GM12864 (cell line): ENCODE measurements around the gene AMOTL1.
"Not testable (repeated sequence)": the region's sequence is repeated elsewhere in the genome, so short reads cannot be mapped to it uniquely, and the experiment has no call there.

Experiments
- DNase-seq: peaks from one replicate; pipeline ENCODE4 v3.0.0-alpha.2; 2011; ENCODE audit warnings: low read depth
- H3K4me3 ChIP-seq: 2 replicates; pipeline ENCODE4 v1.5.1; 2011; ENCODE audit warnings: mild to moderate bottlenecking, low read depth, low read length, control low read depth
- CTCF ChIP-seq: IDR thresholded peaks from 2 replicates; pipeline ENCODE4 v1.5.1; 2011; ENCODE audit warnings: low read depth, mild to moderate bottlenecking, moderate library complexity, low read length, control low read depth, inconsistent platforms; ENCODE audit errors: missing control alignments

Gene AMOTL1

GRCh38 chr11:94803491-94803890 is 35.3 kb downstream of the AMOTL1 start:
- H3K4me3 ChIP-seq, result no peak overlapping the region
- TF ChIP-seq CTCF, result no peak
- no peak for DNase-seq

GRCh38 chr11:94804874-94805273 is 36.7 kb downstream of the AMOTL1 start:
- no peak overlapping the region for H3K4me3 ChIP-seq
- no peak for DNase-seq
- no peak for TF ChIP-seq CTCF

- no peak overlapping the region for H3K4me3 ChIP-seq
- no peak for DNase-seq
- TF ChIP-seq CTCF, result no peak
These were observed 37.9 kb downstream of the AMOTL1 start for GRCh38 chr11:94806014-94806413.

- no peak overlapping the region for H3K4me3 ChIP-seq
- TF ChIP-seq CTCF, result no peak
- no peak for DNase-seq
These were observed 38.3 kb downstream of the AMOTL1 start for GRCh38 chr11:94806419-94806818.

- DNase-seq, result no peak
- no peak for TF ChIP-seq CTCF
- no peak overlapping the region for H3K4me3 ChIP-seq
These were observed 41.1 kb downstream of the AMOTL1 start for GRCh38 chr11:94809251-94809650.

GRCh38 chr11:94812724-94813720 is 44.9 kb downstream of the AMOTL1 start:
- H3K4me3 ChIP-seq, DNase-seq: not testable (repeated sequence)

GRCh38 chr11:94814272-94814976 is 46.3 kb downstream of the AMOTL1 start:
- DNase-seq, result no peak
- no peak for TF ChIP-seq CTCF
- H3K4me3 ChIP-seq, result no peak overlapping the region
